GM12875 (cell line): ENCODE results near the gene CD93.

ENCODE experiments used
- H3K4me3 ChIP-seq: one replicate; pipeline ENCODE4 v1.5.1; 2011; ENCODE audit warnings: low read depth, low read length, control low read depth
- CTCF ChIP-seq: IDR thresholded peaks from 2 replicates; pipeline ENCODE4 v1.5.1; 2011; ENCODE audit warnings: low read depth, mild to moderate bottlenecking, control low read depth, inconsistent platforms, low read length, moderate library complexity, borderline replicate concordance; ENCODE audit not compliant: insufficient read depth

Gene CD93

GRCh38 chr20:23034721-23035671, 51.1 kb downstream of the CD93 start, which contains the start of gene SSTR4:
Gene SSTR4 (plus strand): TSS chr20:23035312. CDS start chr20:23035484, 172 bp downstream.
- H3K4me3 ChIP-seq = no peak within 1 kb of the TSS
- no peak for TF ChIP-seq CTCF

DNA sequence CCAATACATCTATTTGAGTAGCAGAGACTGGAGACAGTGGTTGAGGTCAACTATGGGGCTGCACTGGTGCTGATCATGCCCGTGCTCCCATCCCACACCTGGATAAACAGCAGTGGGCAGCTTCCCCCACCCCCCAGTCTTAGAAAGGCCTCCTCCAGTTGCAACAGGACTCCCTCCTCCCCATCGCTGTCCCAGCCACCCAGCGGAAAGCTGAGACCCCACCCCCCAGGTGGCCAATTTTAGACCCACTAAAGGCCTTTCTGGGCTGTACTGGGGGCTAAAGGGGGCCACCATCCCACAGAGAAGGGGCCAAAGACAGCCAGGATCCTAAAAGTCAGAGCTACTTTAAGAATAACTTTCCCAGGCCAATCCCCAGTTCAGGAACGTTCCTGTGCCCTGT, 52.2 kb downstream of the CD93 start:
- TF ChIP-seq CTCF = no peak
- H3K4me3 ChIP-seq = no peak overlapping the region

- H3K4me3 ChIP-seq = no peak overlapping the region
- TF ChIP-seq CTCF = no peak
Measured at GRCh38 chr20:23032750-23033078, 53.4 kb downstream of the CD93 start.

GRCh38 chr20:23032056-23032749, 53.9 kb downstream of the CD93 start:
- no peak overlapping the region for H3K4me3 ChIP-seq
- no peak for TF ChIP-seq CTCF

- TF ChIP-seq CTCF = no peak
Measured at GRCh38 chr20:23031346-23031745, 54.8 kb downstream of the CD93 start.

More at GRCh38 chr20:23031346-23031745, 54.8 kb downstream of the CD93 start:
- no peak overlapping the region for H3K4me3 ChIP-seq
